ENCODE data around the gene ADGRF5. TPM values are rescaled to one million over a fixed set of nuclear protein-coding genes. Genes with fewer than 3 reads are reported as not detected.

ADGRF5 gene
- total RNA-seq = 1 to 10 TPM; 3.2 to 3.8 TPM
- long read RNA-seq, full-length matches to known transcripts = 1 of 8 reads
- long read RNA-seq, partial matches to known transcripts = 4 of 8 reads
- long read RNA-seq, other reads (novel, unspliced or antisense) = 3 of 8 reads

GRCh38 chr6:46921731-46922130 lies at the start of gene ADGRF5:
ADGRF5 (minus strand) TSS chr6:46921938; CDS start chr6:46906762, 15,176 bp downstream.
- intact Hi-C loops (cut with DNase I, micrococcal nuclease) = no loop called here
- no peak for ATAC-seq

GRCh38 chr6:46969206-46969605 lies 47.5 kb upstream of the ADGRF5 start:
- DNase-seq (no peak), ATAC-seq (no peak)
- intact Hi-C loops (cut with DNase I, micrococcal nuclease) = no loop called here

More at GRCh38 chr6:46921731-46922130, at the start of gene ADGRF5:
- no peak for DNase-seq

GRCh38 chr6:46967826-46968349 lies 46.1 kb upstream of the ADGRF5 start:
- ATAC-seq (no peak), DNase-seq (no peak)
- intact Hi-C loops (cut with DNase I, micrococcal nuclease) = no loop called here

- ATAC-seq (no peak), DNase-seq (no peak)
- intact Hi-C loops (cut with DNase I, micrococcal nuclease) = no loop called here
Observed at GRCh38 chr6:46964716-46965519, 43.2 kb upstream of the ADGRF5 start.

- no peak for DNase-seq
- no peak for ATAC-seq
- intact Hi-C loops (cut with DNase I, micrococcal nuclease) = no loop called here
Observed at GRCh38 chr6:46963626-46964025, 41.9 kb upstream of the ADGRF5 start.

GRCh38 chr6:46963039-46963438 lies 41.3 kb upstream of the ADGRF5 start:
- no peak for ATAC-seq
- DNase-seq = no peak
- intact Hi-C loops (cut with DNase I, micrococcal nuclease) = no loop called here

GRCh38 chr6:46961711-46962110 lies 40.0 kb upstream of the ADGRF5 start:
- DNase-seq = no peak

GRCh38 chr6:46961232-46961631 lies 39.5 kb upstream of the ADGRF5 start:
- ATAC-seq (no peak), DNase-seq (no peak)

More at GRCh38 chr6:46961711-46962110, 40.0 kb upstream of the ADGRF5 start:
- intact Hi-C loops (cut with DNase I, micrococcal nuclease) = no loop called here
- ATAC-seq = no peak

GRCh38 chr6:46959419-46959818 lies 37.7 kb upstream of the ADGRF5 start:
- no peak for ATAC-seq
- DNase-seq = no peak
- intact Hi-C loops (cut with DNase I, micrococcal nuclease) = no loop called here

More at GRCh38 chr6:46961232-46961631, 39.5 kb upstream of the ADGRF5 start:
- intact Hi-C loops (cut with DNase I, micrococcal nuclease) = no loop called here

- DNase-seq (no peak), ATAC-seq (no peak)
- intact Hi-C loops (cut with DNase I, micrococcal nuclease) = no loop called here
Observed at GRCh38 chr6:46956409-46956808, 34.7 kb upstream of the ADGRF5 start.

- intact Hi-C loops (cut with DNase I, micrococcal nuclease) = no loop called here
- no peak for ATAC-seq
- DNase-seq = no peak
Observed at GRCh38 chr6:46954837-46955451, 33.2 kb upstream of the ADGRF5 start.

- DNase-seq (no peak), ATAC-seq (no peak)
- intact Hi-C loops (cut with DNase I, micrococcal nuclease) = no loop called here
Observed at GRCh38 chr6:46953921-46954320, 32.2 kb upstream of the ADGRF5 start.

GRCh38 chr6:46949632-46950280 lies 28.0 kb upstream of the ADGRF5 start:
- DNase-seq (peak; percentile 56 to 85), ATAC-seq (peak; percentile 90)
- intact Hi-C loops (cut with DNase I, micrococcal nuclease) = no loop called here

GRCh38 chr6:46948699-46949098 lies 27.0 kb upstream of the ADGRF5 start:
- intact Hi-C loops (cut with DNase I, micrococcal nuclease) = no loop called here
- DNase-seq = no peak
- ATAC-seq = no peak

GRCh38 chr6:46947497-46947896 lies 25.8 kb upstream of the ADGRF5 start:
- no peak for DNase-seq
- intact Hi-C loops (cut with DNase I, micrococcal nuclease) = no loop called here
- ATAC-seq = no peak

- intact Hi-C loops (cut with DNase I, micrococcal nuclease) = no loop called here
- ATAC-seq (no peak), DNase-seq (no peak)
Observed at GRCh38 chr6:46940433-46941226, 18.9 kb upstream of the ADGRF5 start.

GRCh38 chr6:46937642-46938041 lies 15.9 kb upstream of the ADGRF5 start:
- ATAC-seq = no peak
- intact Hi-C loops (cut with DNase I, micrococcal nuclease) = no loop called here
- DNase-seq = no peak

- intact Hi-C loops (cut with DNase I, micrococcal nuclease) = no loop called here
- ATAC-seq (no peak), DNase-seq (no peak)
Observed at GRCh38 chr6:46935687-46936086, 13.9 kb upstream of the ADGRF5 start.

- DNase-seq (no peak), ATAC-seq (no peak)
- intact Hi-C loops (cut with DNase I, micrococcal nuclease) = no loop called here
Observed at GRCh38 chr6:46933751-46934150, 12.0 kb upstream of the ADGRF5 start.
